GM18909 (cell line): ENCODE results near the gene ANKRD36C.
"Not testable (repeated sequence)": the region's sequence is repeated elsewhere in the genome, so short reads cannot be mapped to it uniquely, and the experiment has no call there.

ENCODE experiments used
- ATAC-seq: cut with Tn5 transposase; IDR thresholded peaks from one replicate; pipeline ENCODE4 v1.9.1; 2021; ENCODE audit warnings: mild to moderate bottlenecking; ENCODE audit not compliant: unreplicated experiment, poor library complexity

ANKRD36C gene

GRCh38 chr2:96009833-96010232 is 18.2 kb upstream of the ANKRD36C start:
- ATAC-seq = peak; percentile 2

GRCh38 chr2:96008051-96008450 is 16.4 kb upstream of the ANKRD36C start:
- ATAC-seq = not testable (repeated sequence)

- not testable (repeated sequence) for ATAC-seq
Observed at GRCh38 chr2:96006248-96006647, 14.6 kb upstream of the ANKRD36C start.

- ATAC-seq = peak; percentile 55
Observed at GRCh38 chr2:95992520-95993272, 1.1 kb upstream of the ANKRD36C start.

GRCh38 chr2:95992102-95992501 is 478 bp upstream of the ANKRD36C start:
- peak; percentile 48 for ATAC-seq

GRCh38 chr2:95990884-95991283 is 740 bp downstream of the ANKRD36C start:
- not testable (repeated sequence) for ATAC-seq

- ATAC-seq = not testable (repeated sequence)
Observed at GRCh38 chr2:95951662-95952061, 40.0 kb downstream of the ANKRD36C start.

GRCh38 chr2:95948039-95948438 is 43.6 kb downstream of the ANKRD36C start:
- ATAC-seq = not testable (repeated sequence)

GRCh38 chr2:95939947-95940346 is 51.7 kb downstream of the ANKRD36C start:
- not testable (repeated sequence) for ATAC-seq

- ATAC-seq = not testable (repeated sequence)
Observed at GRCh38 chr2:95930740-95931139, 60.9 kb downstream of the ANKRD36C start.

GRCh38 chr2:95917007-95917406 is 74.6 kb downstream of the ANKRD36C start:
- not testable (repeated sequence) for ATAC-seq

GRCh38 chr2:95915131-95915530 is 76.5 kb downstream of the ANKRD36C start:
- ATAC-seq = not testable (repeated sequence)

GRCh38 chr2:95911431-95911830 is 80.2 kb downstream of the ANKRD36C start:
- not testable (repeated sequence) for ATAC-seq

- ATAC-seq = not testable (repeated sequence)
Observed at GRCh38 chr2:95894443-95894842, 97.2 kb downstream of the ANKRD36C start.

- ATAC-seq = not testable (repeated sequence)
Observed at GRCh38 chr2:95867929-95868328, 123.7 kb downstream of the ANKRD36C start.

- not testable (repeated sequence) for ATAC-seq
Observed at GRCh38 chr2:95867047-95867677, 124.5 kb downstream of the ANKRD36C start.

GRCh38 chr2:95862121-95862520 is 129.5 kb downstream of the ANKRD36C start:
- not testable (repeated sequence) for ATAC-seq

- no peak for ATAC-seq
Observed at GRCh38 chr2:95836151-95836550, 155.5 kb downstream of the ANKRD36C start.

GRCh38 chr2:95834077-95835013 is 157.3 kb downstream of the ANKRD36C start:
- ATAC-seq = not testable (repeated sequence)

GRCh38 chr2:95824218-95824617 is 167.4 kb downstream of the ANKRD36C start:
- not testable (repeated sequence) for ATAC-seq
